IMR-90 (cell line): ENCODE results near the gene VOPP1. TPM values are rescaled to one million over a fixed set of nuclear protein-coding genes. Genes with fewer than 3 reads are reported as not detected.

Source experiments
- polyA plus RNA-seq, 3 experiments: library from polyadenylated mRNA; depleted of rRNA; stranded (reverse); fragments of >200 nt; gene quantifications; 2 replicates each; pipeline ENCODE4 v1.2.3, GENCODE V29; 2012; ENCODE audit warnings: low replicate concordance in 1 of 3
- total RNA-seq: library from RNA; depleted of rRNA; stranded (reverse); fragments of >200 nt; gene quantifications from 2 replicates; pipeline ENCODE4 v1.2.3, GENCODE V29; 2012
- TF ChIP-seq, protein P1 (sequence below): conservative IDR thresholded peaks from 2 replicates; pipeline ENCODE4 v1.5.1; 2012; ENCODE audit warnings: mild to moderate bottlenecking, low read depth, low read length, improper control_type of control experiment
- TF ChIP-seq, protein P2 (sequence below): fragments of 150-350 bp; IDR thresholded peaks from 2 replicates; pipeline ENCODE4 v1.6.1; 2016; ENCODE audit warnings: low read depth, mild to moderate bottlenecking, low read length, moderate library complexity, borderline replicate concordance

The VOPP1 gene
- total and polyA plus RNA-seq, 2 of the 4 experiments (the other 2 are of a cell fraction): 60.2 to 94.5 TPM

DNA sequence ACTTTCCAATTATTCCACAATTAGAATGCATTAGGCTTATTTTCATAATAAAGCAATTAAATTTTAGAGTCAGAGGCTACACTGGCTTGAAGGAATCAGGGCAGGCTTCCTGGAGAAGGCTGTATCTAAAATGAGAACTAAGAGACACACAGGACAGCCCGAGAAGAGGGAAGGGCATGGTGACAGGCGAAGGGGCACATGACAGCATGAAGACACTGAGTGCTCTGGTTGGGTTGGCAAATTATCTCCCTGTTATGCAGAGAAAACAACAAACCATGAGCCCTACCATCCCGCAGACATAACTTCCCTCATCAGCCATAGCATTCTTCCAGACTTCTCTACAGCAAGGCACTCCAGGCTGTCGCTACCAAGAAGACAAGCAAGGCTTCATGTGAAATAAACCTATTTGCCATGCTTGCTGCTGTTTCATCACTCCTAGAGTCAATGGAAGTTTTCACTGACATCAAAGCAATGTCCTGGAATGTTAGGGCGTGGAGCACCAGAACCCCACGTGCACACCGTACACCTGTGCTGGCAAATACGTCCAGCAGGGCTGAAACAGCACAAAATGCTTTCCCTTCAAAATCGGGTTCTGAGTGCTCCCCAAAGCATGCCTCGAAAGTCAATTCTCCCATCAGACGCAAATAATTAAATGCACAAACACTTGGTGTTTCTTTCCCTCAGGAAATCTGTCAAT is 21.3 kb downstream of the VOPP1 start (continued):
- TF ChIP-seq, protein P1, sequence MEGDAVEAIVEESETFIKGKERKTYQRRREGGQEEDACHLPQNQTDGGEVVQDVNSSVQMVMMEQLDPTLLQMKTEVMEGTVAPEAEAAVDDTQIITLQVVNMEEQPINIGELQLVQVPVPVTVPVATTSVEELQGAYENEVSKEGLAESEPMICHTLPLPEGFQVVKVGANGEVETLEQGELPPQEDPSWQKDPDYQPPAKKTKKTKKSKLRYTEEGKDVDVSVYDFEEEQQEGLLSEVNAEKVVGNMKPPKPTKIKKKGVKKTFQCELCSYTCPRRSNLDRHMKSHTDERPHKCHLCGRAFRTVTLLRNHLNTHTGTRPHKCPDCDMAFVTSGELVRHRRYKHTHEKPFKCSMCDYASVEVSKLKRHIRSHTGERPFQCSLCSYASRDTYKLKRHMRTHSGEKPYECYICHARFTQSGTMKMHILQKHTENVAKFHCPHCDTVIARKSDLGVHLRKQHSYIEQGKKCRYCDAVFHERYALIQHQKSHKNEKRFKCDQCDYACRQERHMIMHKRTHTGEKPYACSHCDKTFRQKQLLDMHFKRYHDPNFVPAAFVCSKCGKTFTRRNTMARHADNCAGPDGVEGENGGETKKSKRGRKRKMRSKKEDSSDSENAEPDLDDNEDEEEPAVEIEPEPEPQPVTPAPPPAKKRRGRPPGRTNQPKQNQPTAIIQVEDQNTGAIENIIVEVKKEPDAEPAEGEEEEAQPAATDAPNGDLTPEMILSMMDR: no peak
- TF ChIP-seq, protein P2, sequence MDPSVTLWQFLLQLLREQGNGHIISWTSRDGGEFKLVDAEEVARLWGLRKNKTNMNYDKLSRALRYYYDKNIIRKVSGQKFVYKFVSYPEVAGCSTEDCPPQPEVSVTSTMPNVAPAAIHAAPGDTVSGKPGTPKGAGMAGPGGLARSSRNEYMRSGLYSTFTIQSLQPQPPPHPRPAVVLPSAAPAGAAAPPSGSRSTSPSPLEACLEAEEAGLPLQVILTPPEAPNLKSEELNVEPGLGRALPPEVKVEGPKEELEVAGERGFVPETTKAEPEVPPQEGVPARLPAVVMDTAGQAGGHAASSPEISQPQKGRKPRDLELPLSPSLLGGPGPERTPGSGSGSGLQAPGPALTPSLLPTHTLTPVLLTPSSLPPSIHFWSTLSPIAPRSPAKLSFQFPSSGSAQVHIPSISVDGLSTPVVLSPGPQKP: no peak
